Adrenal gland (tissue), 5 donors: Measurements from ENCODE around the gene CNTLN.

Experiments used
- POLR2A ChIP-seq, 2 donors: fragments of 450-650 bp; IDR thresholded peaks; one replicate each; pipeline ENCODE4 v1.6.1; 2017; ENCODE audit warnings: antibody characterized with exemption in 2 of 2, mild to moderate bottlenecking in 2 of 2, moderate library complexity in 1 of 2
- TF ChIP-seq, protein P1 (sequence below), 6 experiments: fragments of 450-650 bp in 4 of 6; fragments of 200-600 bp in 2 of 6; sonication (generic) in 1 of 6; IDR thresholded peaks; 1 replicate in 5 of 6; 2 replicates in 1 of 6; pipeline versions ENCODE4 v1.5.1 to v1.8.0; 2016 to 2021; ENCODE audit warnings: antibody characterized with exemption in 6 of 6, mild to moderate bottlenecking in 2 of 6, moderate library complexity in 1 of 6
- donor health status: DM: no; HTN: no; CAD: no.

DNA sequence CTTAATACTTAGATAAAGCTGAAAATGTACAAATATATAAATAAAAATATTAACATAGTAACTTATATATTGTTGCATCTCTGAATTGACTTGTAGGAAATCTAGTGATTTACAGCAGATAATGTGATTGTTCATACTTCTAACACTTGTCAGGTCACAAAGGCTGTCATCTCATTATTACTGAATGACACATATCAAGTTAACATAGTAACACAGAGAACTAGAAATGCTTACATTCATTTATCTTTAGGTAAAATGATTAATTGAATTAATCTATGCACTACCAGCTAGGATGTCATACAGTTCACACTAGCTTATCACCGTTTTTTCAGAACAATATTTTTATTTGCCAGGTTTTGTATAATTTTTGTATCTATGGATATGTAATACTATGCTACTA, 254.2 kb downstream of the CNTLN start:
- TF ChIP-seq, protein P1, sequence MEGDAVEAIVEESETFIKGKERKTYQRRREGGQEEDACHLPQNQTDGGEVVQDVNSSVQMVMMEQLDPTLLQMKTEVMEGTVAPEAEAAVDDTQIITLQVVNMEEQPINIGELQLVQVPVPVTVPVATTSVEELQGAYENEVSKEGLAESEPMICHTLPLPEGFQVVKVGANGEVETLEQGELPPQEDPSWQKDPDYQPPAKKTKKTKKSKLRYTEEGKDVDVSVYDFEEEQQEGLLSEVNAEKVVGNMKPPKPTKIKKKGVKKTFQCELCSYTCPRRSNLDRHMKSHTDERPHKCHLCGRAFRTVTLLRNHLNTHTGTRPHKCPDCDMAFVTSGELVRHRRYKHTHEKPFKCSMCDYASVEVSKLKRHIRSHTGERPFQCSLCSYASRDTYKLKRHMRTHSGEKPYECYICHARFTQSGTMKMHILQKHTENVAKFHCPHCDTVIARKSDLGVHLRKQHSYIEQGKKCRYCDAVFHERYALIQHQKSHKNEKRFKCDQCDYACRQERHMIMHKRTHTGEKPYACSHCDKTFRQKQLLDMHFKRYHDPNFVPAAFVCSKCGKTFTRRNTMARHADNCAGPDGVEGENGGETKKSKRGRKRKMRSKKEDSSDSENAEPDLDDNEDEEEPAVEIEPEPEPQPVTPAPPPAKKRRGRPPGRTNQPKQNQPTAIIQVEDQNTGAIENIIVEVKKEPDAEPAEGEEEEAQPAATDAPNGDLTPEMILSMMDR (IDR thresholded peaks at IDR 0.05) = no peak
- no peak for TF ChIP-seq POLR2A (IDR thresholded peaks at IDR 0.05)
